H1 (cell line): ENCODE results near the gene SLC25A28. TPM values are rescaled to one million over a fixed set of nuclear protein-coding genes. Genes with fewer than 3 reads are reported as not detected.

Source experiments
- CTCF ChIA-PET: fragments of 300-600 bp; sonication (Branson Sonifier 250); formaldehyde crosslinking; loops from one replicate; lab custom pipeline; 2021; ENCODE audit not compliant: partially characterized antibody; lab: Charles Lee
- POLR2A ChIA-PET: fragments of 300-600 bp; sonication (Branson Sonifier 250); formaldehyde crosslinking; loops from one replicate; lab custom pipeline; 2021; ENCODE audit warnings: inconsistent platforms; ENCODE audit not compliant: partially characterized antibody; lab: Charles Lee
- DNase-seq, 2 experiments: peaks; one replicate each; pipeline versions ENCODE4 v3.0.0 to v3.0.0-alpha.2; 2010 to 2022; ENCODE audit warnings: low spot score in 2 of 2, low read depth in 1 of 2, mixed read lengths in 1 of 2
- FAIRE-seq: peaks from 2 replicates; lab custom pipeline; 2011; peaks lifted over from hg19 to GRCh38; lab: Jason Lieb, UNC
- H2AFZ ChIP-seq: 2 replicates; pipeline ENCODE4 v1.8.1; 2012; ENCODE audit warnings: low read length, inconsistent platforms
- H2AK5ac ChIP-seq: 2 replicates; pipeline ENCODE4 v1.6.1; 2013; ENCODE audit warnings: low read depth, low read length
- H2BK120ac ChIP-seq: replicated peaks from 2 replicates; pipeline ENCODE3; 2013; ENCODE audit warnings: low read depth, low read length, inconsistent platforms
- H2BK12ac ChIP-seq: 2 replicates; pipeline ENCODE4 v1.6.1; 2013; ENCODE audit warnings: low read depth, low read length
- H2BK15ac ChIP-seq: 2 replicates; pipeline ENCODE4 v1.6.1; 2013; ENCODE audit warnings: low read length
- H2BK20ac ChIP-seq: 2 replicates; pipeline ENCODE4 v1.6.1; 2013; ENCODE audit warnings: low read length
- H2BK5ac ChIP-seq: 2 replicates; pipeline ENCODE4 v1.6.1; 2013; ENCODE audit warnings: low read depth, low read length
- H3K14ac ChIP-seq: 2 replicates; pipeline ENCODE4 v1.6.1; 2013; ENCODE audit warnings: inconsistent platforms; ENCODE audit not compliant: insufficient read length
- H3K18ac ChIP-seq: 2 replicates; pipeline ENCODE4 v1.6.1; 2013; ENCODE audit warnings: low read length; ENCODE audit errors: extremely low read depth
- H3K23ac ChIP-seq: 2 replicates; pipeline ENCODE4 v1.6.1; 2013; ENCODE audit warnings: inconsistent platforms; ENCODE audit not compliant: insufficient read length
- H3K23me2 ChIP-seq: 2 replicates; pipeline ENCODE4 v1.6.1; 2013; ENCODE audit warnings: low read depth, low read length
- H3K27ac ChIP-seq: 2 replicates; pipeline ENCODE4 v1.6.1; 2011; ENCODE audit warnings: low read depth, low read length, inconsistent platforms
- H3K27me3 ChIP-seq, 4 experiments: replicated peaks in 1 of 4; 1 replicate in 1 of 4; 2 replicates in 3 of 4; pipeline versions ENCODE4 v1.6.1 to v1.8.1; 2011 to 2013; ENCODE audit warnings: low read length in 3 of 4, mild to moderate bottlenecking in 3 of 4, inconsistent platforms in 2 of 4, mixed read lengths in 2 of 4, moderate library complexity in 1 of 4; ENCODE audit not compliant: control insufficient read depth in 3 of 4, insufficient read depth in 3 of 4; ENCODE audit errors: extremely low read depth in 1 of 4
- H3K36me3 ChIP-seq, 4 experiments: 2 replicates each; pipeline versions ENCODE4 v1.6.1 to v1.8.1; 2011 to 2013; ENCODE audit warnings: mild to moderate bottlenecking in 4 of 4, low read length in 3 of 4, moderate library complexity in 2 of 4, control low read depth in 1 of 4, inconsistent platforms in 1 of 4; ENCODE audit not compliant: insufficient read depth in 4 of 4, control insufficient read depth in 2 of 4
- H3K4ac ChIP-seq: replicated peaks from 2 replicates; pipeline ENCODE3; 2013; ENCODE audit warnings: low read length, low read depth, mixed read lengths, inconsistent platforms; ENCODE audit not compliant: insufficient read length
- H3K4me1 ChIP-seq, 4 experiments: replicated peaks in 1 of 4; 1 replicate in 1 of 4; 2 replicates in 3 of 4; pipeline versions ENCODE4 v1.6.1 to v1.8.1; 2011 to 2013; ENCODE audit warnings: low read length in 3 of 4, inconsistent platforms in 2 of 4, mixed read lengths in 1 of 4; ENCODE audit not compliant: insufficient read depth in 4 of 4, control insufficient read depth in 3 of 4
- H3K4me2 ChIP-seq, 2 experiments: 2 replicates each; pipeline versions ENCODE4 v1.6.1 to v1.8.1; 2011 to 2013; ENCODE audit warnings: low read depth in 2 of 2, low read length in 2 of 2, control low read depth in 1 of 2, inconsistent platforms in 1 of 2, mild to moderate bottlenecking in 1 of 2; ENCODE audit not compliant: insufficient read depth in 1 of 2
- H3K4me3 ChIP-seq, 4 experiments: fragments of 200-600, 300-600 bp in 1 of 4; sonication (generic), shearing (Covaris generic), sonication (Bioruptor Twin) in 1 of 4; 2 replicates each; pipeline versions ENCODE4 v1.5.1 to v1.8.1; 2011 to 2016; ENCODE audit warnings: low read length in 4 of 4, low read depth in 3 of 4, control low read depth in 2 of 4, inconsistent platforms in 2 of 4, mild to moderate bottlenecking in 2 of 4, mixed read lengths in 1 of 4, moderate library complexity in 1 of 4; ENCODE audit not compliant: insufficient read depth in 2 of 4; ENCODE audit errors: extremely low read depth in 1 of 4
- H3K56ac ChIP-seq: replicated peaks from 2 replicates; pipeline ENCODE3; 2013; ENCODE audit warnings: low read depth, mild to moderate bottlenecking, mixed read lengths, low read length, inconsistent platforms; ENCODE audit not compliant: insufficient read length
- H3K79me1 ChIP-seq: 2 replicates; pipeline ENCODE4 v1.6.1; 2013; ENCODE audit warnings: low read depth, low read length, control low read depth
- H3K79me2 ChIP-seq, 2 experiments: 2 replicates each; pipeline versions ENCODE4 v1.6.1 to v1.8.1; 2012 to 2013; ENCODE audit warnings: low read length in 2 of 2, mild to moderate bottlenecking in 2 of 2, inconsistent platforms in 1 of 2; ENCODE audit not compliant: insufficient read depth in 2 of 2, control insufficient read depth in 1 of 2
- H3K9ac ChIP-seq, 4 experiments: replicated peaks in 1 of 4; 1 replicate in 1 of 4; 2 replicates in 3 of 4; pipeline versions ENCODE4 v1.6.1 to v1.8.1; 2011 to 2013; ENCODE audit warnings: low read depth in 3 of 4, low read length in 3 of 4, control low read depth in 2 of 4, mild to moderate bottlenecking in 2 of 4, moderate library complexity in 2 of 4, inconsistent platforms in 1 of 4; ENCODE audit errors: extremely low read depth in 1 of 4
- H3K9me3 ChIP-seq, 2 experiments: 2 replicates each; pipeline versions ENCODE4 v1.6.1 to v1.8.1; 2012 to 2013; ENCODE audit warnings: mild to moderate bottlenecking in 2 of 2, moderate library complexity in 2 of 2, control low read depth in 1 of 2, inconsistent platforms in 1 of 2, low read depth in 1 of 2, low read length in 1 of 2, mixed read lengths in 1 of 2; ENCODE audit not compliant: insufficient read depth in 2 of 2
- H4K20me1 ChIP-seq, 2 experiments: replicated peaks in 1 of 2; 2 replicates each; pipeline versions ENCODE3 to v1.8.1; 2011 to 2013; ENCODE audit warnings: inconsistent platforms in 2 of 2, low read length in 2 of 2, mild to moderate bottlenecking in 1 of 2; ENCODE audit not compliant: insufficient read depth in 2 of 2, control insufficient read depth in 1 of 2
- H4K5ac ChIP-seq: 2 replicates; pipeline ENCODE4 v1.6.1; 2013; ENCODE audit warnings: low read length, low read depth, mixed read lengths, inconsistent platforms; ENCODE audit not compliant: insufficient read length
- H4K8ac ChIP-seq: 2 replicates; pipeline ENCODE4 v1.8.0; 2013; ENCODE audit warnings: mild to moderate bottlenecking, moderate library complexity, low read length, inconsistent platforms; ENCODE audit not compliant: insufficient read depth; ENCODE audit errors: extremely low read depth
- H4K91ac ChIP-seq: replicated peaks from 2 replicates; pipeline ENCODE3; 2013; ENCODE audit warnings: low read length, mixed read lengths, inconsistent platforms; ENCODE audit not compliant: insufficient read length
- CHD1 ChIP-seq: IDR thresholded peaks from 2 replicates; pipeline ENCODE4 v1.6.1; 2012; ENCODE audit warnings: low read depth, low read length, improper control_type of control experiment
- CTBP2 ChIP-seq: IDR thresholded peaks from 2 replicates; pipeline ENCODE4 v1.7.0; 2011; ENCODE audit warnings: borderline replicate concordance, mild to moderate bottlenecking, moderate library complexity, mixed read lengths, low read length; ENCODE audit not compliant: insufficient read depth, insufficient read length
- FOSL1 ChIP-seq: IDR thresholded peaks from 2 replicates; pipeline ENCODE4 v1.6.1; 2011; ENCODE audit warnings: mild to moderate bottlenecking, low read depth, low read length, moderate library complexity; ENCODE audit not compliant: insufficient read depth
- GTF2F1 ChIP-seq: IDR thresholded peaks from 2 replicates; pipeline ENCODE4 v1.6.1; 2012; ENCODE audit warnings: low read depth, low read length, improper control_type of control experiment, borderline replicate concordance
- KDM5A ChIP-seq: fragments of 200-600 bp; IDR thresholded peaks from 2 replicates; pipeline ENCODE4 v1.7.1; 2012; ENCODE audit warnings: mild to moderate bottlenecking, low read length, inconsistent platforms, mixed read lengths
- RBBP5 ChIP-seq: IDR thresholded peaks from 2 replicates; pipeline ENCODE4 v1.7.1; 2012; ENCODE audit warnings: low read depth, mild to moderate bottlenecking, inconsistent platforms, low read length, moderate library complexity, borderline replicate concordance
- RFX5 ChIP-seq: IDR thresholded peaks from 2 replicates; pipeline ENCODE4 v1.6.1; 2011; ENCODE audit warnings: low read depth, low read length, improper control_type of control experiment, borderline replicate concordance
- RXRA ChIP-seq: IDR thresholded peaks from 2 replicates; pipeline ENCODE4 v1.6.1; 2011; ENCODE audit warnings: low read depth, mild to moderate bottlenecking, low read length, moderate library complexity; ENCODE audit not compliant: insufficient read depth
- SIRT6 ChIP-seq: IDR thresholded peaks from one replicate; pipeline ENCODE4 v1.7.1; 2012; ENCODE audit warnings: low read length, inconsistent platforms
- SIX5 ChIP-seq: IDR thresholded peaks from 2 replicates; pipeline ENCODE4 v1.6.1; 2011; ENCODE audit warnings: mild to moderate bottlenecking, low read depth, low read length
- TCF12 ChIP-seq: IDR thresholded peaks from 2 replicates; pipeline ENCODE4 v1.6.1; 2011; ENCODE audit warnings: low read depth, mild to moderate bottlenecking, low read length
- USF2 ChIP-seq: IDR thresholded peaks from 2 replicates; pipeline ENCODE4 v1.6.1; 2011; ENCODE audit warnings: low read length, improper control_type of control experiment
- WGBS, 2 experiments: shearing (Covaris generic) in 1 of 2; methylation state at CpG; one replicate each; pipeline versions ENCODE4 v1.1.6 to v1.1.7; 2013 to 2015; ENCODE audit warnings: low lambda C conversion rate in 2 of 2, mixed read lengths in 2 of 2, inconsistent platforms in 1 of 2, low coverage in 1 of 2, missing lambda C conversion rate in 1 of 2; ENCODE audit not compliant: insufficient replicate concordance in 2 of 2, insufficient coverage in 1 of 2, insufficient read length in 1 of 2; ENCODE audit errors: extremely low coverage in 1 of 2, missing lambda C conversion rate in 1 of 2; 5-methylcytosine and 5-hydroxymethylcytosine counted together
- polyA plus RNA-seq, 7 experiments: library from polyadenylated mRNA; depleted of rRNA in 3 of 7; stranded (reverse) in 5 of 7; unstranded in 2 of 7; fragments of >200 nt in 5 of 7; fragments of 200-250 nt in 2 of 7; gene quantifications; 1 replicate in 5 of 7; 2 replicates in 1 of 7; 4 replicates in 1 of 7; pipeline versions ENCODE4 v1.2.1 to v1.2.3, GENCODE V29; 2011 to 2013; ENCODE audit warnings: missing spikeins in 2 of 7, mixed read lengths in 2 of 7
- total RNA-seq: library from RNA; stranded (reverse); fragmentation: NEBNext Ultra II Directional; extraction: Animal tissue kit (Norgen Biotek cat#: 25700); gene quantifications from 2 replicates; pipeline ENCODE4 v1.2.1, GENCODE V29; 2021

SLC25A28 gene
- total and polyA plus RNA-seq, 2 of the 8 experiments (the other 6 are each of a cell fraction or from before 2014, with no cell fraction given): 17.2 to 18.5 TPM

- Histone ChIP-seq H4K8ac (no peak overlapping the region), H3K23me2 (no peaks in the 10 kb centered on the region), H3K14ac (no peak overlapping the region), H2AK5ac (no peak overlapping the region), H2BK5ac (no peak overlapping the region), H3K23ac (no peak overlapping the region), H3K79me2 (no peaks in the 10 kb centered on the region), H2BK20ac (no peak overlapping the region), H3K4me1 (peaks cover 0 to 4% (median under 1%) of the 10 kb centered on the region in 4 experiments; a peak in 2 of 7 replicates), H3K27me3 (no peaks in the 10 kb centered on the region; a peak in 1 of 7 replicates), H3K79me1 (no peaks in the 10 kb centered on the region), H2BK12ac (no peak overlapping the region), H3K18ac (no peak overlapping the region), H3K9ac (no peak overlapping the region), H2BK120ac (no peak overlapping the region), H3K56ac (no peak overlapping the region), H3K4me2 (no peak overlapping the region), H2AFZ (no peak overlapping the region), H3K9me3 (no peaks in the 10 kb centered on the region; a peak in 1 of 4 replicates), H3K27ac (no peak overlapping the region), H3K36me3 (no peaks in the 10 kb centered on the region), H3K4me3 (no peak overlapping the region), H4K5ac (no peak overlapping the region), H4K91ac (no peak overlapping the region), H2BK15ac (no peak overlapping the region), H3K4ac (no peak overlapping the region), H4K20me1 (no peaks in the 10 kb centered on the region)
- CTCF ChIA-PET: interaction anchor here (0.9 to 17.7 kb wide), 4 partner anchors 10 to 119 kb away, joined by 3 to 323 read pairs (median 4); no protein-coding TSS in a partner anchor
- POLR2A ChIA-PET: no interaction called here
- FAIRE-seq (no peak), DNase-seq (no peak)
- 56% methylated on average over 1 of the region's 1 CpG; no CpG with 5 or more reads in 1 of the 2 experiments for WGBS, 2 experiments
- TF ChIP-seq CHD1 (no peak), USF2 (no peak), SIX5 (no peak), RBBP5 (no peak), TCF12 (no peak), KDM5A (no peak), RXRA (no peak), GTF2F1 (no peak), FOSL1 (no peak), SIRT6 (no peak), RFX5 (no peak), CTBP2 (no peak)
Observed at GRCh38 chr10:99604862-99605261, 15.4 kb downstream of the SLC25A28 start.
